Epithelial cell of proximal tubule (primary cell): ENCODE data around the gene ATP5ME. TPM values are rescaled to one million over a fixed set of nuclear protein-coding genes. Genes with fewer than 3 reads are reported as not detected.

Experiments used
- DNase-seq: peaks from one replicate; pipeline ENCODE4 v3.0.0-alpha.2; 2011; ENCODE audit warnings: low read depth
- H3K4me3 ChIP-seq: 2 replicates; pipeline ENCODE4 v1.5.1; 2011; ENCODE audit warnings: low read depth, mild to moderate bottlenecking, low read length
- total RNA-seq: library from RNA; depleted of rRNA; stranded (reverse); fragments of >200 nt; gene quantifications from 2 replicates; pipeline ENCODE4 v1.2.3, GENCODE V29; 2015
- TF ChIP-seq, protein P1 (sequence below): conservative IDR thresholded peaks from 2 replicates; pipeline ENCODE4 v1.5.1; 2012; ENCODE audit warnings: low read depth, mild to moderate bottlenecking, low read length

ATP5ME gene
- total RNA-seq, 1 donor from 2014 or later = 192 TPM

DNA sequence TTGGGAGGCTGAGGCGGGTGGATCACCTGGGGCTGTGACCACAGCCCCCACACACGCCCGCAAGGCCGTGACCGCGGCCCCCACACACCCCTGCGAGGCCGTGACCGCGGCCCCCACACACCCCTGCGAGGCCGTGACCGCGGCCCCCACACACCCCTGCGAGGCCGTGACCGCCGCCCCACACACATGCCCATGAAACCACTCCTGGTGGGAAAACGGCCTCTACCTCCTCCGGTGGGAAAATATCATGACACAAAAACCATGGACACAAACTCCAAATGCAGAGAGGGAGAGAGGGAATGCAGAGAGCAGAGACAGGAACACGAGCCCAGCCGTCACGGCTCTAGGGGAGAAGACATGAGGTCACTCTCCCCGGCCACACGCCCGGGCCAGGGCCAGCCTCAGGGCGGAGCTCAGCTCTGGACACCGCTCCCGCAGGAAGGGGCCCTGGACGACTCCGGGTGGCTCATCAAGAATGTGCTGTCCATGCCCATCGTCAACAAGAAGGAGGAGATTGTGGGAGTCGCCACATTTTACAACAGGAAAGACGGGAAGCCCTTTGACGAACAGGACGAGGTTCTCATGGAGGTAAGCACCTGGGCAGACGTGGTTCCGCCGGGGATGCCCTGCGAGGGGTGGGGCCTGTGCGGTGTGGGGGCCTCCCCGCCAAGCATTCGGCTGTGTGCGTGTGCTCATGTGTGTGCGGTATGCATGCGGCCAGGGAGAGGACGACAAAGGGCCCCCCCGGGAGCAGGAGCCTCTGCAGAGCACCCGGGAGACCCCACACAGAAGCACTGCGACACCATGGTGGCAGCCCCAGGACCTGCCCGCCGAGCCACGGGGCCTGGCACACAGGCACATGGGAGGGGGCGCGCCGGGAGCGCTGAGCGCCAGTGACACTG is 17.4 kb downstream of the ATP5ME start:
- DNase-seq = no peak
- H3K4me3 ChIP-seq = no peak overlapping the region
- TF ChIP-seq, protein P1, sequence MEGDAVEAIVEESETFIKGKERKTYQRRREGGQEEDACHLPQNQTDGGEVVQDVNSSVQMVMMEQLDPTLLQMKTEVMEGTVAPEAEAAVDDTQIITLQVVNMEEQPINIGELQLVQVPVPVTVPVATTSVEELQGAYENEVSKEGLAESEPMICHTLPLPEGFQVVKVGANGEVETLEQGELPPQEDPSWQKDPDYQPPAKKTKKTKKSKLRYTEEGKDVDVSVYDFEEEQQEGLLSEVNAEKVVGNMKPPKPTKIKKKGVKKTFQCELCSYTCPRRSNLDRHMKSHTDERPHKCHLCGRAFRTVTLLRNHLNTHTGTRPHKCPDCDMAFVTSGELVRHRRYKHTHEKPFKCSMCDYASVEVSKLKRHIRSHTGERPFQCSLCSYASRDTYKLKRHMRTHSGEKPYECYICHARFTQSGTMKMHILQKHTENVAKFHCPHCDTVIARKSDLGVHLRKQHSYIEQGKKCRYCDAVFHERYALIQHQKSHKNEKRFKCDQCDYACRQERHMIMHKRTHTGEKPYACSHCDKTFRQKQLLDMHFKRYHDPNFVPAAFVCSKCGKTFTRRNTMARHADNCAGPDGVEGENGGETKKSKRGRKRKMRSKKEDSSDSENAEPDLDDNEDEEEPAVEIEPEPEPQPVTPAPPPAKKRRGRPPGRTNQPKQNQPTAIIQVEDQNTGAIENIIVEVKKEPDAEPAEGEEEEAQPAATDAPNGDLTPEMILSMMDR = no peak

- DNase-seq = no peak
- H3K4me3 ChIP-seq = no peak overlapping the region
- TF ChIP-seq, protein P1 = no peak
Measured at GRCh38 chr4:655464-656151, 18.5 kb downstream of the ATP5ME start.

DNA sequence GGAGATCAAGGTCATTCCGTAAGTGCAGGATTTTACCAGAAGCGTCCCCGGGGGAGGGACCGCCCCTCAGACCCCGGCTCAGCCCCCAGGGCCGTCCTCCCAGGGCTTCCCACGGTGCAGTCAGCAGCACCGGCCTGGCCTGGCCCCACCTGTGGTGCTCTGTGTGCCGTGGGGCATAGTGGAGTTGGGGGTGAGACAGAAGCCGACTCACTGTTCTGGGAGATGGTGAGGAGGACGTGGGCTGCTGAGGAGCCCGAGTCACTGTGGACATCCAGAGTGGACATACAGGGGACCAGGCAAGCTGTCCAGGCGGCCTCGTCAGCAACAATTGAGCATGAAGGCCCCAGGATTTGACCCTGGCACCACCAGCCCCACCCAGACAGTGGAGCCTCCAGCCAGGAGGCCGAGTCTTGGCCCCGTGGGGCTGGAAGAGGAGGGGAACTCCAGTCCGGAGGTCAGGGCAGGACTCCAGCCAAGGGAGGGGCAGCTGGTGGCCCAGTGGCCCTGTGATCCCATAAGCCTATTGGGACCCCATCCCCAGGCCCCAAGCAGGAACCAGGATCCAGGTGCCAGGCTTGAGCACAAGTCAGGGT is 19.1 kb downstream of the ATP5ME start:
- DNase-seq = no peak
- TF ChIP-seq, protein P1 = no peak
- no peak overlapping the region for H3K4me3 ChIP-seq

- TF ChIP-seq, protein P1 = no peak
- no peak for DNase-seq
- H3K4me3 ChIP-seq = no peak overlapping the region
Measured at GRCh38 chr4:654503-654845, 19.6 kb downstream of the ATP5ME start.

DNA sequence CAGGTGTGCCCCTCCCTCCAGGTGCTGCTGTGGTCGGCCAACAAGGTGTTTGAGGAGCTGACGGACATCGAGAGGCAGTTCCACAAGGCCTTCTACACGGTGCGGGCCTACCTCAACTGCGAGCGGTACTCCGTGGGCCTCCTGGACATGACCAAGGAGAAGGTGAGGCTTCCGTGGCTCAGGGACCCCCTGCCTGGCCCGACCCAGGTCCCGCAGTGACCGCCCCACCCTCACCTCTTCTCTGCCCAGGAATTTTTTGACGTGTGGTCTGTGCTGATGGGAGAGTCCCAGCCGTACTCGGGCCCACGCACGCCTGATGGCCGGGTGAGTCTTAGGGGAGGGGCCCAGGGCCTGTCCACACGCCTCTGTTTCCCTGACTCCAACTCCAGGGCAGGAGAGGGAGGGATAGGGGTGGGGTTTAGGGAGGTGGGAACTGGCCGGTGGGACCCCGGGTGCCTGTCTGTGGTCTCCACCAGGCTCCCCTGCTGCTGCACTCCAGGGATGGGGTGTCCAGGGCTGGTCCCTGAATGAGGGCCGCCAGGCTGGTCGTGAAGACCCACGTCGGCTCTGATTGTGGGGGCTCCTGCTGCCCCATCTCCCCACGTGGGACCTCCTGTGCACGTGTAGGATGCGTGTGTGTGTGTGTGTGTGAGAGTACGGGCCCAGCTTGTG is 20.1 kb downstream of the ATP5ME start:
- no peak for DNase-seq
- H3K4me3 ChIP-seq = no peak overlapping the region
- TF ChIP-seq, protein P1 = no peak

- no peak for DNase-seq
- H3K4me3 ChIP-seq = no peak overlapping the region
- TF ChIP-seq, protein P1 = no peak
Measured at GRCh38 chr4:653080-653821, 20.8 kb downstream of the ATP5ME start.
